C4-2B (cell line): ENCODE measurements around the gene KSR2.

Experiments used
- CTCF ChIP-seq: fragments of 450-650 bp; conservative IDR thresholded peaks from 2 replicates; pipeline ENCODE4 v1.5.1; 2017; ENCODE audit warnings: mild to moderate bottlenecking
- ZFX ChIP-seq: fragments of 450-650 bp; IDR thresholded peaks from 2 replicates; pipeline ENCODE4 v1.6.1; 2017

DNA sequence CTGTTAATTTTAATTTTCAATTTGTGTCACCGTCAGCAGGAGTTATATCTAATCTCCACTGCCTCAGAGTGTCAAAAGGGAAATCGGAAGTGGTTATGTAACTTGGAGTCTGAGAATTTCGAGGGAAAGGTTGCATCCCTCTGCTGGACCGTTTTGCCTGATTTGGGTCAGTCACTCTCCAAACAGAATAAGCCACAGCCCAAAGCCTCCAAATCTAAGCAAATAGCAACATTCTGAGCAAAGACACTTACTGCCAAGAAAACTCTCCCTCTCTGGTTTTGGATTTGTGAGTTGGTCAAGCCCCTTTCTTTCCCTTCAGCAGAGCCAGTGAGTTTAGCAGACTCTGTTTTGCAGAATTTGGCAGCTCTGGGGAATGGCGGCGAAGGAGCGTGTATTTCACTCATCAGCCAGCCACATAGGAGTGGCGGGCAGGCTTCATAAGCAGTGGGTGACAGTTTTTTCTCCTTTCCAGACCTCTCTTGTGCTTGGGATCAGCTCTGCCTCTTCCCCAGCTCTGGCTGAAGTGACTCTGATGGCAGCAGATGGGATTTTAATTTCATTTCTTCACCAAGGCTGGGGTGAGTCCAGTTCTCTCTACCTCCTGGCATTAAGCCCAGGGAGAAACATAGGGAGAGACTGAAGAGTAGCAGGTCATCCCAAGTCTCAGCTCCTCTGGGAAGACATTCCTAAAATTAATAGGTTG lies 388.6 kb downstream of the KSR2 start:
- TF ChIP-seq CTCF: no peak
- TF ChIP-seq ZFX: no peak
